ENCODE results near the gene WFDC1.

- TF ChIP-seq CTCF (IDR thresholded peaks at IDR 0.05) (no peak), ZFX (IDR thresholded peaks at IDR 0.05; ENCODE audit: borderline replicate concordance) (no peak)
Observed at GRCh38 chr16:84360748-84361147, 66.1 kb downstream of the WFDC1 start.
